Upper lobe of left lung (tissue), 6 donors: ENCODE measurements around the gene APOB. TPM values are rescaled to one million over a fixed set of nuclear protein-coding genes. Genes with fewer than 3 reads are reported as not detected.

Experiments used
- ATAC-seq, 2 donors: fragments of 200-7000 bp; cut with Tn5 transposase; one replicate each; pipeline ENCODE4 v1.9.1; 2022; ENCODE audit warnings: mild to moderate bottlenecking in 2 of 2, moderate library complexity in 2 of 2; ENCODE audit not compliant: low FRiP score in 2 of 2
- DNase-seq, 2 donors: peaks; one replicate each; pipeline ENCODE4 v3.0.0-alpha.2; 2019 to 2020
- H3K27ac ChIP-seq, 4 donors: fragments of 200-600 bp; sonication (generic); one replicate each; pipeline ENCODE4 v1.5.1; 2016 to 2019
- H3K27me3 ChIP-seq, 4 donors: fragments of 200-600 bp; sonication (generic); one replicate each; pipeline ENCODE4 v1.5.1; 2017 to 2019
- H3K36me3 ChIP-seq, 4 donors: fragments of 200-600 bp; sonication (generic); one replicate each; pipeline ENCODE4 v1.5.1; 2016 to 2019
- H3K4me1 ChIP-seq, 4 donors: fragments of 200-600 bp; sonication (generic); one replicate each; pipeline ENCODE4 v1.5.1; 2018 to 2019
- H3K4me3 ChIP-seq, 4 donors: fragments of 200-600 bp; sonication (generic); one replicate each; pipeline ENCODE4 v1.5.1; 2017 to 2019; ENCODE audit warnings: mild to moderate bottlenecking in 2 of 4, moderate library complexity in 1 of 4
- H3K9me3 ChIP-seq, 4 donors: fragments of 200-600 bp; sonication (generic); one replicate each; pipeline ENCODE4 v1.5.1; 2018 to 2019
- CTCF ChIP-seq, 6 experiments: fragments of 450-650 bp in 4 of 6; fragments of 200-600 bp in 2 of 6; sonication (generic) in 2 of 6; IDR thresholded peaks; one replicate each; pipeline ENCODE4 v1.5.1; 2016 to 2019; ENCODE audit warnings: antibody characterized with exemption in 6 of 6
- EP300 ChIP-seq, 4 donors: sonication (generic); formaldehyde crosslinking; IDR thresholded peaks; one replicate each; pipeline ENCODE4 v1.5.1; 2017; ENCODE audit warnings: antibody characterized with exemption in 4 of 4, control low read depth in 2 of 4
- POLR2A ChIP-seq, 4 donors: fragments of 450-650 bp; IDR thresholded peaks; one replicate each; pipeline ENCODE4 v1.5.1; 2016 to 2017; ENCODE audit warnings: antibody characterized with exemption in 4 of 4, mild to moderate bottlenecking in 2 of 4
- POLR2AphosphoS5 ChIP-seq, 2 donors: sonication (generic); formaldehyde crosslinking; IDR thresholded peaks; one replicate each; pipeline ENCODE4 v1.5.1; 2017; ENCODE audit warnings: antibody characterized with exemption in 2 of 2
- WGBS, 2 donors: methylation state at CpG; one replicate each; pipeline ENCODE4 v1.1.5; 2017 to 2018; 5-methylcytosine and 5-hydroxymethylcytosine counted together
- total RNA-seq, 6 donors: library from RNA; depleted of rRNA in 4 of 6; stranded (reverse); fragments of >200 nt in 4 of 6; gene quantifications; one replicate each; pipeline versions ENCODE4 v1.1.0 to v1.2.1, GENCODE V29; 2016 to 2021
- donor health status: DM: no; HTN: no; CAD: no; lungs with moderate emphysema.
- donor health status: DM: no; HTN: yes; CAD: no; lungs with severe emphysema.

APOB gene
- total RNA-seq, 6 donors from 2014 or later, result under 0.01 to 2.1 (median 0.60) TPM

DNA sequence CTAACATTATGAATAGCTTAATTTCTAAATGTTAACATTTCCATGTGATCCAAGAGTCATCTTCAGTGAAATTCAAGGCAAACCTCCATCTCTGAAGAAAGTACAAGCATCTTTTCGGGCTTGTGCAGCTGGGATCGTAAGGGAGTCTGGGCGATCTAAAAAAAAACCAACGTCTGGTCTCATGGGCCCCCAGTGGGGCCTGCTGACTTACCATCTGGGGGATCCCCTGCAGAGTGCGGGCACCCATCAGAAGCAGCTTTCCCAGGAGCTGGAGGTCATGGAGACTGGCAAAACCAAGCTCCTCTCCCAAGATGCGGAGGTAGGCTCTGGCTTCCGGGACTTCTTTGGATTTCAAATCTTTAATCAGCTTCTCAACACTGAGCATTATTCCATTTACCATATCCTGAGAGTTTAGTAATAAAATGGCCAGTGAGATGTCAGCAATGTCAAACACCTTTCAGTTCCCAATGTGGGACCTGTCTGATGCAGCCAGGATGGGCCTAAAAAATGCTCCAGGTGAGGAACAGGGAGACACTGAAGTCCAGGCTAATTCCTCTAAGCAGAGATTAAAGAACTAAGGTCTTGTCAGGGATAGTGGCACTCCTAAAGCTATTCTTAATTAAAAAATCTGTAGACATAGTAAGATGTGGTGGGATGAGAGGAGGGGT is 19.0 kb downstream of the APOB start:
- TF ChIP-seq POLR2AphosphoS5 (IDR thresholded peaks at IDR 0.05), result no peak
- no peak for TF ChIP-seq POLR2A (IDR thresholded peaks at IDR 0.05)
- no peak for TF ChIP-seq EP300 (IDR thresholded peaks at IDR 0.05)
- Histone ChIP-seq H3K9me3 (no peaks in the 10 kb centered on the region), H3K27me3 (no peaks in the 10 kb centered on the region), H3K36me3 (no peaks in the 10 kb centered on the region), H3K27ac (no peak overlapping the region), H3K4me1 (no peaks in the 10 kb centered on the region), H3K4me3 (no peak overlapping the region)
- 89 to 93% methylated on average over 7 of the region's 7 CpGs for WGBS, 2 donors
- ATAC-seq (no peak), DNase-seq (no peak)

- Histone ChIP-seq H3K27ac (no peak overlapping the region), H3K4me1 (no peaks in the 10 kb centered on the region), H3K4me3 (no peak overlapping the region), H3K36me3 (no peaks in the 10 kb centered on the region), H3K9me3 (no peaks in the 10 kb centered on the region), H3K27me3 (no peaks in the 10 kb centered on the region)
- WGBS, 2 donors, result 83 to 93% methylated on average over 5 of the region's 5 CpGs
- TF ChIP-seq POLR2A (IDR thresholded peaks at IDR 0.05) (no peak), CTCF (IDR thresholded peaks at IDR 0.05) (no peak), POLR2AphosphoS5 (IDR thresholded peaks at IDR 0.05) (no peak), EP300 (IDR thresholded peaks at IDR 0.05) (no peak)
- DNase-seq (no peak), ATAC-seq (no peak)
These were observed 19.7 kb downstream of the APOB start for GRCh38 chr2:21024198-21024597.

DNA sequence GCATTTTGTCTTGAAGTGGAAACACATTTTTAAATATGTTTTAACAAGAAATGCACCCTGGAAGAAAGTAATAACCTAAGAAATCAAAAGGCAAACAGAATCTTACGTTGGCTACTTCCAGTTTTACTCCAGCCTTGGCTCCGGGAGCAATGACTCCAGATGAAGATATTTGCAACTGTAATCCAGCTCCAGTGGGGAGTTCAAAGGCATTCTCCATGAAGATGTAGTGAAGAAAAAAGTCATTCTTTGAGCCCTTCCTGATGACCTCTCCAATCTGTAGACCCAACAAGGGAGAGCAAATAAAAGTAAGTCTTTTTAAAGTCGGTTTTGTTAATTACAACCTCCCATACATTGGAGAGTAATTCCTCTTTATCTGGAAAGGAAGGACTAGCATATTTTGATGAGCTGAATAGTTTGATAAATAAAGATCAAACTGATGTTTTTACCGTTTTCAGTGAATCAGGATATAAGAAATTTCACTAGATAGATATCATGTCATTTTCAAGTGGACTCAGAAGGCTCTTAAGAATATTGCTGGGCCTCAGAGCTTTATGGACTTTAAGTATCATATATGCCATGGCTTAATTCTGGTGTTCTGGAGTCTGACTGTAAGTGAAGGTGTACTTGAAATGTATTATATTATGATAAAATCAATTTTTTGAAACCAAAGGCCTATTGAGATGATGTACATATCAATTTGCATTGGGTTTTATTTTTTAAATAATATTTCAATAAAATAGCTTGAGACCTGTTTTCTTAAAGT is 20.3 kb downstream of the APOB start:
- 80 to 83% methylated on average over 4 of the region's 4 CpGs for WGBS, 2 donors
- H3K36me3 ChIP-seq, result no peaks in the 10 kb centered on the region
- ATAC-seq, result no peak

GRCh38 chr2:21022792-21023367 is 21.0 kb downstream of the APOB start:
- no peak for ATAC-seq
- no peaks in the 10 kb centered on the region for H3K27me3 ChIP-seq
- TF ChIP-seq POLR2AphosphoS5 (IDR thresholded peaks at IDR 0.05), result no peak
- no peak overlapping the region for H3K4me3 ChIP-seq
- 82 to 92% methylated on average over 8 of the region's 8 CpGs for WGBS, 2 donors
- no peaks in the 10 kb centered on the region for H3K36me3 ChIP-seq
- H3K9me3 ChIP-seq, result no peaks in the 10 kb centered on the region
- no peak for DNase-seq
- no peak overlapping the region for H3K27ac ChIP-seq
- no peaks in the 10 kb centered on the region for H3K4me1 ChIP-seq

More for the DNA sequence above, 20.3 kb downstream of the APOB start:
- H3K4me3 ChIP-seq, result no peak overlapping the region
- no peaks in the 10 kb centered on the region for H3K27me3 ChIP-seq
- DNase-seq, result no peak
- no peak overlapping the region for H3K27ac ChIP-seq
- no peak for TF ChIP-seq POLR2A (IDR thresholded peaks at IDR 0.05)
- no peak for TF ChIP-seq POLR2AphosphoS5 (IDR thresholded peaks at IDR 0.05)
- no peak for TF ChIP-seq EP300 (IDR thresholded peaks at IDR 0.05)
- no peak for TF ChIP-seq CTCF (IDR thresholded peaks at IDR 0.05)
- H3K9me3 ChIP-seq, result no peaks in the 10 kb centered on the region
- no peaks in the 10 kb centered on the region for H3K4me1 ChIP-seq

DNA sequence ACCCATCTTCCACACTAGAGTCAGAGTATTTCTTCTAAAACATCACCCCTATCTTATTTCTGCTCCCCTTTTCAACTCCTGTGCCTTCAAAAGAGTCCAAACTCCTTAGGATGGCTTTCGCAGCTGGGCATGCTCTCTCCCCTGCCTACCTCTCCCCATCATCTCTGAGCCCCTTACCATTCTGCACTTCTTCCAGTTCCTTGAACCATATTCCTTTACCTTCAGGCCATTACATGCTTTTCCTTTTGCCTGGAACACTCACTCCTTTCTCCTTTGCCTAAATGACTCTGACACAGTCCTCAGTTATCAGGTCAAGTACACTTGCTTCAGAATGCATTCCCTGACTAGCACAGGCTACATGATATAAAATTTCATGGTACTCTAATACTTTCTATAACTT is 22.4 kb downstream of the APOB start:
- Histone ChIP-seq H3K36me3 (no peaks in the 10 kb centered on the region), H3K27me3 (no peaks in the 10 kb centered on the region), H3K4me1 (no peaks in the 10 kb centered on the region), H3K27ac (no peak overlapping the region), H3K9me3 (no peaks in the 10 kb centered on the region), H3K4me3 (no peak overlapping the region)
- 92 to 96% methylated on average over 1 of the region's 1 CpG for whole genome bisulfite sequencing, 2 donors
- no peak for DNase-seq
- ATAC-seq, result no peak
- TF ChIP-seq POLR2A (IDR thresholded peaks at IDR 0.05) (no peak), POLR2AphosphoS5 (IDR thresholded peaks at IDR 0.05) (no peak), CTCF (IDR thresholded peaks at IDR 0.05) (no peak), EP300 (IDR thresholded peaks at IDR 0.05) (no peak)
